Measurements from ENCODE around the gene OSER1.
A peak's percentile ranks its signal among the peaks of the same experiment; 100 is the strongest.

Gene OSER1

GRCh38 chr20:44209686-44210405 is 725 bp downstream of the OSER1 start:
- Histone ChIP-seq H3K9me3 (ENCODE audit: control insufficient read depth, low read depth, low read length) (no peaks in the 10 kb centered on the region), H3K4me3 (ENCODE audit: low read length) (peak overlapping the region; percentile 99), H3K36me3 (ENCODE audit: control insufficient read depth, low read depth, low read length) (peaks cover 11% of the 10 kb centered on the region), H3K9ac (ENCODE audit: low read length) (peak overlapping the region; percentile 97), H3K27ac (ENCODE audit: low read length) (peak overlapping the region; percentile 94), H3K4me1 (ENCODE audit: control insufficient read depth, low read depth, low read length) (peaks cover 16% of the 10 kb centered on the region), H3K27me3 (ENCODE audit: control insufficient read depth, insufficient read depth, low read length) (no peaks in the 10 kb centered on the region)

- peak overlapping the region; percentile 99 for H3K4me3 ChIP-seq (ENCODE audit: low read length)
- H3K27me3 ChIP-seq (ENCODE audit: control insufficient read depth, insufficient read depth, low read length), result no peaks in the 10 kb centered on the region
- peaks cover 16% of the 10 kb centered on the region for H3K4me1 ChIP-seq (ENCODE audit: control insufficient read depth, low read depth, low read length)
- no peak overlapping the region for H3K27ac ChIP-seq (ENCODE audit: low read length)
- peak overlapping the region; percentile 97 for H3K9ac ChIP-seq (ENCODE audit: low read length)
- H3K9me3 ChIP-seq (ENCODE audit: control insufficient read depth, low read depth, low read length), result no peaks in the 10 kb centered on the region
- peaks cover 15% of the 10 kb centered on the region for H3K36me3 ChIP-seq (ENCODE audit: control insufficient read depth, low read depth, low read length)
Observed at GRCh38 chr20:44208770-44209169, 1.8 kb downstream of the OSER1 start.

- no peaks in the 10 kb centered on the region for H3K9me3 ChIP-seq (ENCODE audit: control insufficient read depth, low read depth, low read length)
- peaks cover 15% of the 10 kb centered on the region for H3K36me3 ChIP-seq (ENCODE audit: control insufficient read depth, low read depth, low read length)
- no peak overlapping the region for H3K27ac ChIP-seq (ENCODE audit: low read length)
- H3K4me1 ChIP-seq (ENCODE audit: control insufficient read depth, low read depth, low read length), result peaks cover 16% of the 10 kb centered on the region
- H3K27me3 ChIP-seq (ENCODE audit: control insufficient read depth, insufficient read depth, low read length), result no peaks in the 10 kb centered on the region
- no peak overlapping the region for H3K9ac ChIP-seq (ENCODE audit: low read length)
- H3K4me3 ChIP-seq (ENCODE audit: low read length), result peak overlapping the region; percentile 99
Observed at GRCh38 chr20:44208165-44208564, 2.4 kb downstream of the OSER1 start.

- Histone ChIP-seq H3K9ac (ENCODE audit: low read length) (no peak overlapping the region), H3K27ac (ENCODE audit: low read length) (no peak overlapping the region), H3K36me3 (ENCODE audit: control insufficient read depth, low read depth, low read length) (peaks cover 22% of the 10 kb centered on the region)
Observed at GRCh38 chr20:44207126-44207723, 3.3 kb downstream of the OSER1 start.

GRCh38 chr20:44206132-44206531 is 4.4 kb downstream of the OSER1 start:
- Histone ChIP-seq H3K4me1 (ENCODE audit: control insufficient read depth, low read depth, low read length) (peaks cover 12% of the 10 kb centered on the region), H3K9ac (ENCODE audit: low read length) (no peak overlapping the region), H3K9me3 (ENCODE audit: control insufficient read depth, low read depth, low read length) (no peaks in the 10 kb centered on the region), H3K36me3 (ENCODE audit: control insufficient read depth, low read depth, low read length) (peaks cover 33% of the 10 kb centered on the region), H3K27me3 (ENCODE audit: control insufficient read depth, insufficient read depth, low read length) (no peaks in the 10 kb centered on the region), H3K4me3 (ENCODE audit: low read length) (no peak overlapping the region), H3K27ac (ENCODE audit: low read length) (no peak overlapping the region)

More at GRCh38 chr20:44207126-44207723, 3.3 kb downstream of the OSER1 start:
- H3K9me3 ChIP-seq (ENCODE audit: control insufficient read depth, low read depth, low read length), result no peaks in the 10 kb centered on the region
- H3K4me3 ChIP-seq (ENCODE audit: low read length), result no peak overlapping the region
- no peaks in the 10 kb centered on the region for H3K27me3 ChIP-seq (ENCODE audit: control insufficient read depth, insufficient read depth, low read length)
- peaks cover 16% of the 10 kb centered on the region for H3K4me1 ChIP-seq (ENCODE audit: control insufficient read depth, low read depth, low read length)

GRCh38 chr20:44204832-44205215 is 5.7 kb downstream of the OSER1 start:
- no peak overlapping the region for H3K9ac ChIP-seq (ENCODE audit: low read length)
- H3K4me3 ChIP-seq (ENCODE audit: low read length), result no peak overlapping the region
- H3K4me1 ChIP-seq (ENCODE audit: control insufficient read depth, low read depth, low read length), result peaks cover 12% of the 10 kb centered on the region

GRCh38 chr20:44204156-44204831 is 6.3 kb downstream of the OSER1 start:
- Histone ChIP-seq H3K9ac (ENCODE audit: low read length) (no peak overlapping the region), H3K36me3 (ENCODE audit: control insufficient read depth, low read depth, low read length) (peaks cover 52% of the 10 kb centered on the region), H3K4me1 (ENCODE audit: control insufficient read depth, low read depth, low read length) (peaks cover 10% of the 10 kb centered on the region), H3K27me3 (ENCODE audit: control insufficient read depth, insufficient read depth, low read length) (no peaks in the 10 kb centered on the region), H3K27ac (ENCODE audit: low read length) (no peak overlapping the region), H3K4me3 (ENCODE audit: low read length) (no peak overlapping the region), H3K9me3 (ENCODE audit: control insufficient read depth, low read depth, low read length) (no peaks in the 10 kb centered on the region)

More at GRCh38 chr20:44204832-44205215, 5.7 kb downstream of the OSER1 start:
- Histone ChIP-seq H3K9me3 (ENCODE audit: control insufficient read depth, low read depth, low read length) (no peaks in the 10 kb centered on the region), H3K36me3 (ENCODE audit: control insufficient read depth, low read depth, low read length) (peaks cover 46% of the 10 kb centered on the region), H3K27me3 (ENCODE audit: control insufficient read depth, insufficient read depth, low read length) (no peaks in the 10 kb centered on the region), H3K27ac (ENCODE audit: low read length) (no peak overlapping the region)

- no peaks in the 10 kb centered on the region for H3K9me3 ChIP-seq (ENCODE audit: control insufficient read depth, low read depth, low read length)
- H3K36me3 ChIP-seq (ENCODE audit: control insufficient read depth, low read depth, low read length), result peaks cover 59% of the 10 kb centered on the region
- no peak overlapping the region for H3K9ac ChIP-seq (ENCODE audit: low read length)
- no peak overlapping the region for H3K4me3 ChIP-seq (ENCODE audit: low read length)
- no peaks in the 10 kb centered on the region for H3K27me3 ChIP-seq (ENCODE audit: control insufficient read depth, insufficient read depth, low read length)
- H3K27ac ChIP-seq (ENCODE audit: low read length), result no peak overlapping the region
- no peaks in the 10 kb centered on the region for H3K4me1 ChIP-seq (ENCODE audit: control insufficient read depth, low read depth, low read length)
Observed at GRCh38 chr20:44203161-44203560, 7.4 kb downstream of the OSER1 start.

- Histone ChIP-seq H3K4me3 (ENCODE audit: low read length) (no peak overlapping the region), H3K9ac (ENCODE audit: low read length) (no peak overlapping the region), H3K27me3 (ENCODE audit: control insufficient read depth, insufficient read depth, low read length) (no peaks in the 10 kb centered on the region), H3K4me1 (ENCODE audit: control insufficient read depth, low read depth, low read length) (no peaks in the 10 kb centered on the region), H3K36me3 (ENCODE audit: control insufficient read depth, low read depth, low read length) (peaks cover 73% of the 10 kb centered on the region), H3K9me3 (ENCODE audit: control insufficient read depth, low read depth, low read length) (no peaks in the 10 kb centered on the region), H3K27ac (ENCODE audit: low read length) (no peak overlapping the region)
Observed at GRCh38 chr20:44200983-44201382, 9.6 kb downstream of the OSER1 start.

- no peak overlapping the region for H3K9ac ChIP-seq (ENCODE audit: low read length)
- peaks cover 72% of the 10 kb centered on the region for H3K36me3 ChIP-seq (ENCODE audit: control insufficient read depth, low read depth, low read length)
- H3K9me3 ChIP-seq (ENCODE audit: control insufficient read depth, low read depth, low read length), result no peaks in the 10 kb centered on the region
- H3K27ac ChIP-seq (ENCODE audit: low read length), result no peak overlapping the region
- no peaks in the 10 kb centered on the region for H3K27me3 ChIP-seq (ENCODE audit: control insufficient read depth, insufficient read depth, low read length)
- H3K4me3 ChIP-seq (ENCODE audit: low read length), result no peak overlapping the region
- no peaks in the 10 kb centered on the region for H3K4me1 ChIP-seq (ENCODE audit: control insufficient read depth, low read depth, low read length)
Observed at GRCh38 chr20:44200371-44200770, 10.2 kb downstream of the OSER1 start.

- Histone ChIP-seq H3K4me3 (ENCODE audit: low read length) (no peak overlapping the region), H3K4me1 (ENCODE audit: control insufficient read depth, low read depth, low read length) (no peaks in the 10 kb centered on the region), H3K36me3 (ENCODE audit: control insufficient read depth, low read depth, low read length) (peaks cover 67% of the 10 kb centered on the region), H3K9ac (ENCODE audit: low read length) (no peak overlapping the region), H3K27ac (ENCODE audit: low read length) (no peak overlapping the region), H3K27me3 (ENCODE audit: control insufficient read depth, insufficient read depth, low read length) (no peaks in the 10 kb centered on the region), H3K9me3 (ENCODE audit: control insufficient read depth, low read depth, low read length) (no peaks in the 10 kb centered on the region)
Observed at GRCh38 chr20:44199877-44200276, 10.7 kb downstream of the OSER1 start.

All from iPS-18a (cell line).